A673 (cell line): ENCODE measurements around the gene METTL14.
A peak's percentile ranks its signal among the peaks of the same experiment; 100 is the strongest.

Source experiments
- CTCF ChIP-seq: fragments of 300-800, 200-600 bp; sonication (generic); conservative IDR thresholded peaks from 2 replicates; pipeline ENCODE4 v1.5.1; 2017; ENCODE audit warnings: low read depth, mild to moderate bottlenecking, antibody characterized with exemption, low read length, moderate library complexity, mixed read lengths
- EZH2 ChIP-seq: fragments of 200-600 bp; sonication (generic); IDR thresholded peaks from 2 replicates; pipeline ENCODE4 v1.6.1; 2017; ENCODE audit warnings: borderline replicate concordance, low read depth, mild to moderate bottlenecking, mixed read lengths, antibody characterized with exemption, low read length; ENCODE audit not compliant: poor library complexity, severe bottlenecking

GRCh38 chr4:118753685-118754084 is 68.5 kb downstream of the METTL14 start:
- TF ChIP-seq CTCF (0 out of 2 replicates have a peak, but pooled peaks have one; percentile 12), EZH2 (no peak)
